Measurements from ENCODE around the gene PDE11A. TPM values are rescaled to one million over a fixed set of nuclear protein-coding genes. Genes with fewer than 3 reads are reported as not detected.

The PDE11A gene
- total RNA-seq, 1 donor from 2014 or later: 2.0 TPM

DNA sequence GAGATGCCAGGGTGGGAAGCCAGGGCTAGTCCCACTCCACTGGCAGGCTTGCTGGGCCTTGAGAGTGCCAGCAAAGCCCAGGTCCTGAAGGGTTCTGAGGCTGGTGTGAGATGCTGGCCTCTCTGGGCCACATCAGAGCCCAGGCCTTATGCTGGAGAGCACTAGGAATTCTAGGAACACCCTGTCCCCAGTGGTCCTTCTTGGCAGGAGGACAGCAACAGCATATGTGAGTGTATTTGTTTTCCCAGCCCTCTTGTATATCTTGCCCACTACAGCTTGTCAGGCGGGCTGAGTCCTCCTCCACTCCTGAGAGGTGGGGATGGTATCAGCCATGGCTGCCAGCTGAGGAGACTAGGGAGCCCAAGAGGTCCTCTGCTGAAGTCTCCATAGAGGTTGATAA lies 327.0 kb downstream of the PDE11A start:
- Mint-ChIP-seq H3K27me3 (peaks cover 3% of the 10 kb centered on the region), H3K9me3 (peaks cover 14% of the 10 kb centered on the region), H3K27ac (no peak overlapping the region), H3K4me1 (ENCODE audit: unreplicated experiment) (peaks cover 5% of the 10 kb centered on the region), H3K36me3 (no peaks in the 10 kb centered on the region), H3K4me3 (no peak overlapping the region)
- no peak for TF ChIP-seq CTCF (conservative IDR thresholded peaks at IDR 0.05)
- DNase-seq (ENCODE audit: extremely low spot score, unreplicated experiment): no peak

- H3K27me3 Mint-ChIP-seq: peaks cover 3% of the 10 kb centered on the region
- H3K4me1 Mint-ChIP-seq (ENCODE audit: unreplicated experiment): peaks cover 16% of the 10 kb centered on the region
These were observed 329.7 kb downstream of the PDE11A start for GRCh38 chr2:177742851-177743250.

DNA sequence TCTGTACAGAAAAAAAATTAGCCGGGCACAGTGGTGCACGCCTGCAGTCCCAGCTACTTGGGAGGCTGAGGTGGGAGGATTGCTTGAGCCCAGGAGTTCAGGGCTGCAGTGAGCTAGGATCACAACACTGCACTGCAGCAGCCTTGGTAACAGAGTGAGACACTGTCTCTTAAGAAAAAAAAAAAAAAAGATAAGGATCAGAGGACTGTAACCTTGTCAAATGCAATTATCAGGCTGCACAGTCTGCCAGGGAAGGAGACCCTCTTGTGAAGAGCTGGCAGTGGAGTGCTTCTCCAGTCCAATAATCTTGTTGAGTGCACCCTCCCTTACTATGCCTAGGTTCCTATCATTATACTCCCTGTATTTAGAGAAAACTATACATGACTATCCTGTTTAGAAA lies 330.7 kb downstream of the PDE11A start:
- Mint-ChIP-seq H3K27ac (no peak overlapping the region), H3K36me3 (no peaks in the 10 kb centered on the region), H3K27me3 (peaks cover 3% of the 10 kb centered on the region), H3K4me1 (ENCODE audit: unreplicated experiment) (peaks cover 15% of the 10 kb centered on the region), H3K4me3 (no peak overlapping the region), H3K9me3 (peaks cover 14% of the 10 kb centered on the region)
- no peak for TF ChIP-seq CTCF (conservative IDR thresholded peaks at IDR 0.05)
- DNase-seq (ENCODE audit: extremely low spot score, unreplicated experiment): no peak

More at GRCh38 chr2:177742851-177743250, 329.7 kb downstream of the PDE11A start:
- Mint-ChIP-seq H3K36me3 (no peaks in the 10 kb centered on the region), H3K27ac (no peak overlapping the region), H3K9me3 (peaks cover 14% of the 10 kb centered on the region), H3K4me3 (no peak overlapping the region)
- no peak for TF ChIP-seq CTCF (conservative IDR thresholded peaks at IDR 0.05)
- no peak for DNase-seq (ENCODE audit: extremely low spot score, unreplicated experiment)

DNA sequence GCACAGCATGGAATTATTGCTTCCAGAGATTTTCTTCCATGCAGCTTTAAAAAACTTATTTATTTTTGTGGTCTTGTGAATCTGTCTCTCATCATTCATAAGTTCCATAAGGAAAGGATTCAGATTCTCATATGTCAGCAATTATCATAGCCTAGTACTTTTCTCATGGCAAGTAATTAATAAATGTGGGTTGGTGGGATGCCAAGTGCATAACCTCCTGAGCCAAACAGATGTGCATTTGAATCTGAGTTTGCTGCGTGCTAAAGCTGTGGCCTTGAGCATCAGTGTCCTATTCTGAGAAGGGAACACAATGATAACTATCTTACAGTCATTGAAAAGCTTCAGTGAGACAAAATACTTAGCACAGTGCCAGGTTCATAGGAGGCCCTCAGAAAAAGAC lies 331.9 kb downstream of the PDE11A start:
- no peak overlapping the region for H3K4me3 Mint-ChIP-seq
- no peak for TF ChIP-seq CTCF (conservative IDR thresholded peaks at IDR 0.05)
- H3K4me1 Mint-ChIP-seq (ENCODE audit: unreplicated experiment): peaks cover 10% of the 10 kb centered on the region
- H3K27me3 Mint-ChIP-seq: peaks cover 3% of the 10 kb centered on the region
- no peak overlapping the region for H3K27ac Mint-ChIP-seq
- H3K9me3 Mint-ChIP-seq: peaks cover 5% of the 10 kb centered on the region
- no peaks in the 10 kb centered on the region for H3K36me3 Mint-ChIP-seq
- no peak for DNase-seq (ENCODE audit: extremely low spot score, unreplicated experiment)

GRCh38 chr2:177738461-177739235 lies 333.9 kb downstream of the PDE11A start:
- Mint-ChIP-seq H3K36me3 (no peaks in the 10 kb centered on the region), H3K9me3 (peaks cover 5% of the 10 kb centered on the region), H3K4me3 (no peak overlapping the region), H3K27me3 (peaks cover 3% of the 10 kb centered on the region), H3K4me1 (ENCODE audit: unreplicated experiment) (peaks cover 10% of the 10 kb centered on the region), H3K27ac (no peak overlapping the region)
- TF ChIP-seq CTCF (conservative IDR thresholded peaks at IDR 0.05): no peak
- no peak for DNase-seq (ENCODE audit: extremely low spot score, unreplicated experiment)

Measured in type B pancreatic cell (in vitro differentiated cells).